Vagina (tissue), 2 donors: ENCODE measurements around the gene MPRIP. TPM values are rescaled to one million over a fixed set of nuclear protein-coding genes. Genes with fewer than 3 reads are reported as not detected.

Experiments
- DNase-seq, 2 donors: peaks; one replicate each; pipeline ENCODE4 v3.0.0-alpha.2; 2017; ENCODE audit errors: extremely low spot score in 2 of 2
- H3K27ac ChIP-seq: fragments of 200-600 bp; sonication (generic); one replicate; pipeline ENCODE4 v1.5.1; 2019
- H3K27me3 ChIP-seq: fragments of 200-600 bp; sonication (generic); one replicate; pipeline ENCODE4 v1.5.1; 2019
- H3K36me3 ChIP-seq, 2 donors: fragments of 200-600 bp; sonication (generic); one replicate each; pipeline ENCODE4 v1.5.1; 2017 to 2019
- H3K4me1 ChIP-seq: fragments of 200-600 bp; sonication (generic); one replicate; pipeline ENCODE4 v1.5.1; 2019
- H3K4me3 ChIP-seq, 2 donors: fragments of 200-600 bp; sonication (generic); 1 replicate in 1 of 2; 2 replicates in 1 of 2; pipeline ENCODE4 v1.5.1; 2016 to 2019
- H3K9me3 ChIP-seq: fragments of 200-600 bp; sonication (generic); one replicate; pipeline ENCODE4 v1.5.1; 2019
- POLR2A ChIP-seq, 2 donors: fragments of 450-650 bp; IDR thresholded peaks; one replicate each; pipeline ENCODE4 v1.6.1; 2017; ENCODE audit warnings: antibody characterized with exemption in 2 of 2, mild to moderate bottlenecking in 2 of 2, moderate library complexity in 2 of 2
- POLR2AphosphoS5 ChIP-seq, 2 donors: sonication (generic); formaldehyde crosslinking; IDR thresholded peaks; one replicate each; pipeline ENCODE4 v1.9.0; 2017; ENCODE audit warnings: antibody characterized with exemption in 2 of 2, mild to moderate bottlenecking in 2 of 2, low read depth in 1 of 2; ENCODE audit not compliant: insufficient read depth in 1 of 2
- intact Hi-C: fragments of 100-400 bp; cut with DNase I; formaldehyde crosslinking; loops from one replicate; pipeline ENCODE4 v1.15.1; 2023
- total RNA-seq: library from RNA; depleted of rRNA; stranded (reverse); fragments of >200 nt; gene quantifications from one replicate; pipeline ENCODE4 v1.2.3, GENCODE V29; 2016
- TF ChIP-seq, protein P1 (sequence below), 3 experiments: fragments of 450-650 bp in 2 of 3; fragments of 200-600 bp in 1 of 3; sonication (generic) in 1 of 3; IDR thresholded peaks; one replicate each; pipeline ENCODE4 v1.5.1; 2017 to 2019; ENCODE audit warnings: antibody characterized with exemption in 3 of 3, mild to moderate bottlenecking in 2 of 3, moderate library complexity in 2 of 3

MPRIP gene
- total RNA-seq, 1 donor from 2014 or later: 202 TPM

DNA sequence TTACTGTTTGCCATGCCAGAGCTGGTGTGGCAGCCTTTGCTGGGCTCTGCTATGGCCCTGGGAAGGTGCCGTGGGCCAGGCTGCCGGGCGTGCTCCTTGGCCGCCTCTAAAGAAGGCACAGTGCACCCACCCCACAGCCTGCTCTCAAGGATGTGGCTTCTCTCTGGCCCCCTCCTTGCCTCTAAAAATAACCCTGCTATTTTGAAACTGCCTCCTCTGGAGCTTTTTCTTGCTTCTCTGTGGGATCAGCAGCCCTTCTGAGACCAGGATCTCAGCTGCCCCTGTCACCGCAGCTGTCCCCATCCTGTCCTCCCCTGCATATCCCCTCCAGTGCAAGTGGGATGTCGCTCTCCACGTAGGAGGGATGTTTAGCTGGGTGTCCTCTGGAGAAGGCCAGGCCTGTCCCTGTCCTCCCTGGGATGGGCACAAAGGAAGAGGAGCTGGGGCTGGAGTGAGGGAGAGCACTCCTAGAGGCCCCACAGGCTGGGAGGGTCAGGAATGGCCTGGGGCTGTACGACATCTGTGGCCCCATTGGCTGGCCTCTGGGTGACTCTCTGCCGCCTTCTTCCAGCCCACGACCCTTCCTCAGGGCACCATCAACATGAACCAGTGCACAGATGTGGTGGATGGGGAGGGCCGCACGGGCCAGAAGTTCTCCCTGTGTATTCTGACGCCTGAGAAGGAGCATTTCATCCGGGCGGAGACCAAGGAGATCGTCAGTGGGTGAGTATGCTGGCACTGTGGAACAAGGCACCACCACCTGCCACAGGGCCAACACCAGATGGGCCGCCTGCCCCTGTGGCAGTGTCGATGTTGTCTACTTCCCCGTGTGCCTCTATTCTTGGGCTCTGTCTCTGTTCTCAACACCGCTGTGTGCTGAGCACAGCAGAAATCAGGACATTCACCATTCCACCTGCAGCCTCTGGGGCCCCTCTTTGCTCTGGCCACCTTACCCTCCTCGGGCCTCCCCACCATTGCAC lies 84.2 kb downstream of the MPRIP start:
- Histone ChIP-seq H3K4me3 (no peak overlapping the region), H3K27me3 (no peaks in the 10 kb centered on the region), H3K4me1 (peaks cover 68% of the 10 kb centered on the region), H3K9me3 (no peaks in the 10 kb centered on the region), H3K27ac (no peak overlapping the region), H3K36me3 (peaks cover 0 to 16% of the 10 kb centered on the region in 2 donors)
- TF ChIP-seq, protein P1, sequence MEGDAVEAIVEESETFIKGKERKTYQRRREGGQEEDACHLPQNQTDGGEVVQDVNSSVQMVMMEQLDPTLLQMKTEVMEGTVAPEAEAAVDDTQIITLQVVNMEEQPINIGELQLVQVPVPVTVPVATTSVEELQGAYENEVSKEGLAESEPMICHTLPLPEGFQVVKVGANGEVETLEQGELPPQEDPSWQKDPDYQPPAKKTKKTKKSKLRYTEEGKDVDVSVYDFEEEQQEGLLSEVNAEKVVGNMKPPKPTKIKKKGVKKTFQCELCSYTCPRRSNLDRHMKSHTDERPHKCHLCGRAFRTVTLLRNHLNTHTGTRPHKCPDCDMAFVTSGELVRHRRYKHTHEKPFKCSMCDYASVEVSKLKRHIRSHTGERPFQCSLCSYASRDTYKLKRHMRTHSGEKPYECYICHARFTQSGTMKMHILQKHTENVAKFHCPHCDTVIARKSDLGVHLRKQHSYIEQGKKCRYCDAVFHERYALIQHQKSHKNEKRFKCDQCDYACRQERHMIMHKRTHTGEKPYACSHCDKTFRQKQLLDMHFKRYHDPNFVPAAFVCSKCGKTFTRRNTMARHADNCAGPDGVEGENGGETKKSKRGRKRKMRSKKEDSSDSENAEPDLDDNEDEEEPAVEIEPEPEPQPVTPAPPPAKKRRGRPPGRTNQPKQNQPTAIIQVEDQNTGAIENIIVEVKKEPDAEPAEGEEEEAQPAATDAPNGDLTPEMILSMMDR (IDR thresholded peaks at IDR 0.05): no peak
- TF ChIP-seq POLR2AphosphoS5 (IDR thresholded peaks at IDR 0.05; ENCODE audit: insufficient read depth in 1 of 2, low read depth in 1 of 2): no peak
- no peak for TF ChIP-seq POLR2A (IDR thresholded peaks at IDR 0.05)
- no peak for DNase-seq
- intact Hi-C loops: no loop called here

DNA sequence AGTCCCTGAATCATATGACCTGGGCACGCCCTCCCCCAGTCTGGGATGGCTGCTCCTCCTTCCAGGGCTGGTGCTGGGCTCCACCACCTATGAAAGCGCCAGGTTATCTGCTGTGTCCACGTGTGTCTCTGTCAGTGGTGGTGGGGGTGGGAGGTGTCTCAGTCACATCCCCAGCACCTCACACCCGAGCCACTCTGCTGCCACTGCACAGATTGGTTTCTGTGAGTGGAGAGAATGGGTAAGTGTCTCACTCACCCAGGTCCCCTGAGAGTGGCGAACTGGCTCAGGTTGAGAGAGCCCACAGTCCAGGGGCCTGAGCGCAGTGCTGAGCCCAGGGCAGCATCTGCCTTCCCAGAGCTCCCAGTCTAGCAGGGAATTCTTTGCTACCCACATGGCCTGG lies 84.9 kb downstream of the MPRIP start:
- TF ChIP-seq POLR2A (IDR thresholded peaks at IDR 0.05): no peak
- TF ChIP-seq, protein P1 (IDR thresholded peaks at IDR 0.05): no peak
- no peak for TF ChIP-seq POLR2AphosphoS5 (IDR thresholded peaks at IDR 0.05; ENCODE audit: insufficient read depth in 1 of 2, low read depth in 1 of 2)
- Histone ChIP-seq H3K4me3 (no peak overlapping the region), H3K4me1 (peaks cover 67% of the 10 kb centered on the region), H3K9me3 (no peaks in the 10 kb centered on the region), H3K27me3 (no peaks in the 10 kb centered on the region), H3K27ac (no peak overlapping the region), H3K36me3 (peaks cover 0 to 23% of the 10 kb centered on the region in 2 donors)
- DNase-seq: no peak
- intact Hi-C loops: no loop called here

DNA sequence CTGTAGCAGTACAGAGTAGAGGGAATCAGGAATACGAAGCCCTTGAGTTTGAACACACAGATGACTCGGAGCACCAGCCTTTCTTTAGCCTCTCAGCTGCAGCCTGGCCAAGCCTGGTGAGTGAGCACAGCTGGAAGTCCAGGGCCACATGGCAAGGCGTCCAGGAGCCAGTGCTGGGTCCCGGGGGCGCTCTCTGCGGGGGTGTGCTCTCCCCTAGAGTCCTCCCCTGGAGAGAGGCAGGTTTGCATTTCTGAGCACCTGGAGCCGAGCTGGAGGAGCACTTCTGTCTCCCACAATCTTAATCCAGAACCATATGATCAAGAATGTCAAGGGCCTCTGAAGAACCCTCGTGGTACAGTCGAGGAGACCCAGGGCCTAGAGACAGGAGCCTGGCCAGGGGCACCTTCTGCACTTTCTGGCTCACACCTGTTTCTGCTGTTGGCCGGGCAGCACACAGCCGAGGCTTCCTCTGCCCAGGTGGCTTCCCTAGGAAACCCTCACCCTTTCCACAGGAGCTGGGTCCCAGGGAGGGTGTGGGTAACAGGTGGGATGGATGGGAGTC lies 85.6 kb downstream of the MPRIP start:
- peaks cover 64% of the 10 kb centered on the region for H3K4me1 ChIP-seq
- DNase-seq: no peak
- TF ChIP-seq POLR2AphosphoS5 (IDR thresholded peaks at IDR 0.05; ENCODE audit: insufficient read depth in 1 of 2, low read depth in 1 of 2): no peak
- no peak for TF ChIP-seq POLR2A (IDR thresholded peaks at IDR 0.05)
- TF ChIP-seq, protein P1 (IDR thresholded peaks at IDR 0.05): no peak
- no peaks in the 10 kb centered on the region for H3K9me3 ChIP-seq
- H3K4me3 ChIP-seq: no peak overlapping the region
- peaks cover 0 to 29% of the 10 kb centered on the region in 2 donors for H3K36me3 ChIP-seq
- no peaks in the 10 kb centered on the region for H3K27me3 ChIP-seq
- H3K27ac ChIP-seq: no peak overlapping the region
- intact Hi-C loops: no loop called here

DNA sequence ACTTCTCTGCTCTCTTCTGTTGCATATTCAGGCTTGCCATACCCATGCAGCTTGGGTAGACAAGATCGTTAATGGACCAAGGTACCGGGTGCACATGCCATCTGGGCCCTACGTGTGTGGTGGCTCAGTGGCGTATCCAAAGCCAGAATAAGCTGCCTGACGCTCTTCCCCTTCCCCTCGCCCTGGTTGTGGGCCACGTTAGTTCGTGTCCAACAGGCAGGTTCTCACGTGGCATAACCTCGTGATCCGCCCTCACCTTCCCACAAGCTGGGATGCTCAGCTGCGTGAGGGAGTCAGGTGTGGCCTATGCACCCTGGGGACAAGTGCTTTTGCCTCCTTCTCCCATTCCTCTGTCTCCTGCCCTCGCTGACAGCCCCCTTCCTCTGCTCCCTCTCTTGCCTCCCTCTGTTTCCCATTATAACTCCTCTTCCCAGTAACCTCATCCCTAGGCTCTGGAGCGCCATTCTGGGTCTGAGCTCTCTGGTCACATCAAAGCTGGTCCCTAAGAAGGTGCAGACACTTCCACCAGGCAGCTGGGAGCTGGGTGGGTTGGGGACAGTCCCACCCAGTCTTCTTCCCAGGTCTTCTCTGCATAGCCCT lies 86.3 kb downstream of the MPRIP start:
- DNase-seq: no peak
- no peaks in the 10 kb centered on the region for H3K27me3 ChIP-seq
- intact Hi-C loops: no loop called here
- H3K36me3 ChIP-seq: peaks cover 0 to 36% of the 10 kb centered on the region in 2 donors
- peaks cover 58% of the 10 kb centered on the region for H3K4me1 ChIP-seq
- no peak overlapping the region for H3K4me3 ChIP-seq
- no peak overlapping the region for H3K27ac ChIP-seq
- TF ChIP-seq POLR2AphosphoS5 (IDR thresholded peaks at IDR 0.05; ENCODE audit: insufficient read depth in 1 of 2, low read depth in 1 of 2) (no peak), POLR2A (IDR thresholded peaks at IDR 0.05) (no peak)
- TF ChIP-seq, protein P1 (IDR thresholded peaks at IDR 0.05): no peak
- H3K9me3 ChIP-seq: no peaks in the 10 kb centered on the region
